GM19468 (cell line): ENCODE results near the gene MRTFA.
"Not testable (repeated sequence)": the region's sequence is repeated elsewhere in the genome, so short reads cannot be mapped to it uniquely, and the experiment has no call there.

Source experiments
- ATAC-seq: cut with Tn5 transposase; IDR thresholded peaks from one replicate; pipeline ENCODE4 v1.9.1; 2021; ENCODE audit warnings: mild to moderate bottlenecking, moderate library complexity, moderate number of reproducible peaks; ENCODE audit not compliant: unreplicated experiment; ENCODE audit errors: extremely low read depth

The MRTFA gene

DNA sequence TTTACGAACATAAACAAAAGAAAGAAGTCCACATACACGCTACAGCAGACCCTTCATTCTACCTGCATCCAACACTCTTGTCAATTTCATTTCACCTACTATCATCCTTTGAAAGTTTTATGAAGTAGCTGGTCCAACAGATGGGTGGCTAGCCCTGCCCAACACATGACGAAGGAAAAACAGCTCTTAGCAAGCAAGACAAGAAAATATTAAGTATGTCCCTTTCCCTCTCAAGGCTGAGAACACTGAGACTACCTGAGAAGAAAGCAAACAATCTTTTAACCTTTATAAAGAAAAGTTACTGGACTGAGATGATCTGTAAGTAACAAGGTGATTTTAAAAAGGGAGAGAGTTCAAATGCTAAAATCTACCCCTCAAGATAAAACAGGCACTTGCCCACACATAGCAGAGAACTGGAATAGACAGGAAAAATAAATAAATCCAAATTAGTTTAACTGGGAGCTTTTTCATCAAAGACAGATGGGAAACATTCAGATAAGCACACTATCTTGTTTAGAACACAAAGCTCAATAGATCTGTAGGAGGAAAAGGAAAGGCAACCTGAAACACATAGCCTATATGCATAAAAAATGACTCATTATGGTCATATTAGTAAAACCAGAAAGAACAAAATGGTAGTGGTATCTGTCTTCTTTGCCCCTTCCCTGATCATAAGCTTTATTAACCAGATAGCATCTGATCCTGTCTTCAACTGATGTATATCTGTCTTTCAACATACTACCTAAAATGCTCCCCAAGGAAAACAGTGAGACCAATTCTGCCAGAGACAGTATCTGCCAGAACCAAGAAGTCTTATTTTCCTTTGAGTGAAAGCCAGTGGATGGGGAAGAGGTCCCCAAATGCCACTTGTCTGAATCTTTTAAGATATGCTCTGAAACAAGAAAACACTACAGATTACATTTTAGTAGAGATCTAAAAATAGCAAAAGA is 104.3 kb downstream of the MRTFA start:
- ATAC-seq: no peak

DNA sequence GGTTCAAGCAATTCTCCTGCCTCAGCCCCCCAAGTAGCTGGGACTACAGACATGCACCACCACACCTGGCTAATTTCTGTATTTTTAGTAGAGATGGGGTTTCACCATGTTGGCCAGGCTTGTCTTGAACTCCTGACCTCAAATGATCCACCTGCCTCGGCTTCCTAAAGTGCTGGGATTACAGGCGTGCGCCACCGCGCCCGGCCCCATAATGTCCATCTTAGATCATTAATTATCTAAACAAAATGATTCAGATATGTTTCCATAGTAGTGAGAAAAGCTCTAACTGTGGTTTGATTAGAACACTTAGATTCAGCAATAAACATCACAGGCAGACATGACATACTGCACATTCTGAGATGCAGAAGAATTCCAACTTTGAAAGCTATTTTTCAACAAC is 106.1 kb downstream of the MRTFA start:
- not testable (repeated sequence) for ATAC-seq

DNA sequence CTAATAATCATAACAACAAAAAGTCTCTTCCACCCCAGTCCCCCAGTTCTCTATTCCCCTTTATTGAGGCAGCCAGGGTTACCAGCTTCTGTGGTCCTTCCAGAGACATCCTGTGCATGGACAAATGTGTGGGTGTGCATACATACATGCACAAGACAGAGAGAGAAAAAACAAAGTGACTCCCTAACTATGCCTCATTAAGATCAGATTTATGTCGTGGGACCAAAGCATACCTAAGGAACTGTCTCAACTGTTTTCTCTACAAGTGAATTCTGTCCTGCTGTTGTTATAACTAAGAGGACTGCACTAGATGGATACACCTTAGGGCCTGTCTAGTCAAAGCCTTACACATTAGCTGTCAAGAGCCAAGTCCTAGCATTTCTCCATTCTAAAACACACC is 106.7 kb downstream of the MRTFA start:
- no peak for ATAC-seq

DNA sequence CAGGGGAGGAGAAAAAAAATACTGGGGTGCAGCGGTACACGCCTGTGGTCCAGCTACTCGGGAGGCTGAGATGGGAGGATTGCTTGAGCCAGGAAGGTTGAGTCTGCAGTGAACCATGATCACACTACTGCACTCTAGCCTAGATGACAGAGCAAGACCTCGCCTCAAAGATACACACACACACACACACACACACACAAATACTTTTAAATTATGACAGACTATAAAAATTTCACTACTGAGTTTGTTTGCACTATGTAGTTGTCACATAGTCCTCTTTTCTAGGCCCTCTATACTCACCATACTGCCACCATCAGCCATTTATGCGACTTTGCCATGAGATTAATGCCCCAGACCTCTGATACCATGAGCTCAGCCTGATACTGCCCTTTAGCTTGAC is 109.6 kb downstream of the MRTFA start:
- ATAC-seq: no peak

DNA sequence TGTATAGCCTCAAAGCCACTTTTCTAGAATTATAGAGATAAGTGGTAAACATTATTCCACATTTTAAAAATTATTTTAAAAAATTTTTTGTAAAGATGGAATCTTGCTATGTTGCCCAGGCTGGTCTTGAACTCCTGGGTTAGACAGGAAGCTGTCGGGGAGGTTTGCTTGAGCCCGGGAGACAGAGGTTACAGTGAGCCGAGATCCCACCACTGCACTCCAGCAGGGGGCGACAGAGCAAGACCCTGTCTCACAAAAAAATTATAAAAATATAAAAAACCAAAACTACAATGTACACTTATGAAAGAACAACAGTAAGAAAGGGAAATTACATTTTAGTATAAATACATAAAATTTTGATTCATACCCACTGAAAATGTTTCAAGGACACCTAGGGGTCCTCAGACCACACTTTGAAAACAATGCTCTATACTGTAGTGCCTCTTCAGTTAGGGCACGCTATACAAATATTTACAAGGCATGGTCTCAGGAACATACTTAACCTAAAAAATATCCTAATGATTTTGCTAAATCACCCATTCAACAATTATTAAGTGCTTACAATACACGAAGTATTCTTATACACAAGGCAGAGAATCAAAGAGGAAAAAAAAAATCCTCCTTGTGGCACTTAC is 111.2 kb downstream of the MRTFA start:
- ATAC-seq: no peak

DNA sequence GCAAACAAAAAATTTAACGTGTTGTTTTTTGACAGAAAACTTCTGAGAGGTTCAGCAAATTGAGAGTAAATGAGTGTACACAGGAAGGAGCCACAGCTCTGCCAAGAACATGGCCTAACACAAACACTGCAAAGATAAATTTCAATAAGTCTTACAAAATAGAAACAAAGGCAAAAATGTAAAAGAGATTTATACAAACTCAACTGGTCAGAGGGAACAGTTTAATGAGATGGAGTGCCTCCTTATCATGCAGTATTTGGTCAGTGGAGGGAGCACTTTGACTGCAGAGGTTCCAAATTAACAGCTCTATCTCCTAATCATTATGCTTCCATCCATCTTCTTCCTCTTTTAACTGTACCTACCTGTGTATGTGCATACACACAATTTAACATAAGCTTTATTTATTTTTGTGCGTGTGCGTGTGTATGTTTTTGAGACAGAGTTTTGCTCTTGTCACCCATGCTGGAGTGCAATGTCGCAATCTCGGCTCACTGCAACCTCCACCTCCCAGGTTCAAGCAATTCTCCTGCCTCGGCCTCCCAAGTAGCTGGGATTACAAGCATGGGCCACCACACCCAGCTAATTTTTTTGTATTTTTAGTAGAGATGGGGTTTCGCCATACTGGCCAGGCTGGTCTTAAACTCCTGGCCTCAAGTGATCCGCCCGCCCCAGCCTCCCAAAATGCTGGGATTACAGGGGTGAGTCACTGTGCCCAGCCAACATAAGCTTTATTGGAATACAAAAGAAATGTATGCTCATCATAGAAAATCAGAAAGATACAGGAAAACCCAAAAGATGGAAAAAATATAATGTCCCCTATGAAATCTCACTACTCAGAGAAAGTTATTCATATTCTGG is 111.9 kb downstream of the MRTFA start:
- no peak for ATAC-seq

DNA sequence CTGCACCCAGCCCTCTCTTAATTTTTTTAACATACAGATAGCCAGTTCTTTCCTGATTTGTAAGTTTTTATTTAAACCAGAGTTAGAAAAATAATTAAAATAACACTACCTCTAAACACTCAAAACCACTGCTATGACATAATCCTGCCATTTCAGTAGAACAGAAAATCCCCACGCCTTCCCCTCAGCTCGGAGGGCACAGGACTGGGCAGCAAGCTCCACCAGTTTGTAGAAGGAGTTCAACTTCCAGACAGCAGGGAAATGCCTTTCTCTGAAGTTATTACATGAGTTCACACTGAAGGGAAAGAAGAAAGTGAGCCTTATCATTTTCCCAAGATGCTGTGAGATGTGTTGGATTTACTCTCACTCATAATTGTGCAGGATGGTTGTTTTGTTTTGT is 114.4 kb downstream of the MRTFA start:
- ATAC-seq: no peak

DNA sequence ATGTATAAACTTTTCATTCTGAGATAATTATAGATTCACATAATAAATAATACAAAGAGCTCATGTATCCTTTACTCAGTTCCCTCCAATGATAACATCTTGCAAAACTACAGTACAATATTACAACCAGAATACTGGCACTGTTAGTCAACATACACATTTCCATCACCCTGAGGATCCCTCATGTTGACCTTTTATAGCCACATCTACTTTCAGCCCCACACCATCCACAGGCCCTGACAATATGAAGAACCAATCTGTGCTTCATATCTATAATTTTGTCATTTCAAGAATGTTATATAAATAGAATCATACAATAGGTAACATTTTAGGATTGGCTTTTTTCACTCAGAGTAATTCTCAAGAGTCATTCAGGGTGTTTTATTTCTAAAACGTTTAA is 115.5 kb downstream of the MRTFA start:
- no peak for ATAC-seq

DNA sequence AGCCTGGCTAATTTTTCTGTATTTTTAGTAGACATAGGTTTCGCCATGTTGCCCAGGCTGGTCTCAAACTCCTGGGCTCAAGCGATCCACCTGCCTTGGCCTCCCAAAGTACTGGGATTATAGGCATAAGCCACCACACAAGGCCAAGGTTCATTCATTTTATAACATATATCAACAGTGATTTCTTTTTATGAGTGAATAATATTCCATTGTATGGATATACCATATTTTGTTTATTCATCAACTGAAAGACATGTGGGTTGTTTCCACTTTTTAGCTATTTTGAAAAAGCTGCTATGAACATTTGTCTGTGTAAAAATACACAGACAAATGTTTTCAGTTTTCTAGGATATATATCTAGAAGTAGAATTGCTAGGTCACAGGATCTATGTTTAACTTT is 116.0 kb downstream of the MRTFA start:
- ATAC-seq: no peak

DNA sequence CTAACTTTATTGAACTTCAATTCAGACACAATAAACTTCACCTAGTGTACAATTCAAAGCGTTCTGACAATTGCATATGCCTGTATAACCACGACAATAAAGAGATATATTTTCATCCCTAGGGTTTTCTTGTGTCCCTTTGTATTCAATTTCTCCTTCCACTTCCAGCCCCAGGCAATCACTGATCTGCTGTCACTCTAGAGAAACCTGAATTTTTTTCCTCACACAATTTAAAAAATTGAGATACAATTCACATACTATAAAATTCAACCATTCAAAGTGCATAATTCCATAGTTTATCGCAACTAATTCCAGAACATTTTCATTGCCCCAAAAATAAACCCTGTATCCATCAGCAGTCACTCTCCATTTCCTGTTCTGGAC is 116.6 kb downstream of the MRTFA start:
- no peak for ATAC-seq

DNA sequence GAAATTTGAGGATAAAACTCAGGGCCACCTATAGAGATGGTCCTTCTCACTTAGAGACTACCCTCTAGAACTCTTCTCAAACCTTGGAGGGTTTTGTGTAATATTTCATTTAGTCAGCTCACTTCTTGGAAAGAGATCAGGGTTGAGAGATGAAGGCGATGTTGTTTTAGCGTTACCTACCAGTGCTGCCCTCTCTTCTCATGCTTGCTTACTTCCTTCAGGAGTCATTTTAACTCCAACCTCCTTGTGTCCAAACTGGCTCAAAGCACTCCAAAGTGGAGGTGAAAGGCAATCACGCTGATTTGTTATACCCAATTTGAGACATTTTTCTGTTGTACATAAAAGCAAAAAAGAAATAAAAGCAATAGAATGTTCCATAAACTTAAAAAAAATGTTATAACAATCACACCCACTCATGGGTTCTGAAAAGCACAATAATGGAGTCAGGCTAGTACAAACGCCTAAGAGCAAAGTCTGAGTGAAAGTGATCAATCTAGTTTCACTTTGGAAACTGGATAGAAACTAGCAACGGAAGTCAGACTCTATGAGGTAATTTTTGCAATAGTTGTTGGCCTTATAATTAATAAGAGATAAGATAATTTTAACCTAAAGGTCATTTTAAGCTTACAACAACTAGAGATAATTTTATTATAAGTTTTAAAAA is 117.1 kb downstream of the MRTFA start:
- peak; percentile 79 for ATAC-seq

DNA sequence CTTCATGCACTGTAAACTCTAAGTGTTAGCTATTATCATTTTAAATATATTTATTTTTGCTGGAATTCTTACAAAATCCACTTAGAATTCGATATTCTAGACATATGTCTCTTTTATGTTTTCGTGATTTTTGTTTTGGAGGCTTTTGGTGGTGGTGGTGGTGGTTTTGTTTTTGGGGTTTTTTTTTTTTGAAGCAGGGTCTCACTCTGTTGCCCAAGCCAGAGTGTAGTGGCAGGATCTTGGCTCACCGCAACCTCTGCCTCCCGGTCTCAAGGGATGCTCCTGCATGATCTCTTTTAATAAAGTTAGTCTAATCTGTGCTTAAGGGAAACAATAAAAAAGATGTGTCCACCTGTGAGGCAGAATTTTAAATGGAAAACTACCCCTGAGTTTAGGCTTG is 117.7 kb downstream of the MRTFA start:
- no peak for ATAC-seq

DNA sequence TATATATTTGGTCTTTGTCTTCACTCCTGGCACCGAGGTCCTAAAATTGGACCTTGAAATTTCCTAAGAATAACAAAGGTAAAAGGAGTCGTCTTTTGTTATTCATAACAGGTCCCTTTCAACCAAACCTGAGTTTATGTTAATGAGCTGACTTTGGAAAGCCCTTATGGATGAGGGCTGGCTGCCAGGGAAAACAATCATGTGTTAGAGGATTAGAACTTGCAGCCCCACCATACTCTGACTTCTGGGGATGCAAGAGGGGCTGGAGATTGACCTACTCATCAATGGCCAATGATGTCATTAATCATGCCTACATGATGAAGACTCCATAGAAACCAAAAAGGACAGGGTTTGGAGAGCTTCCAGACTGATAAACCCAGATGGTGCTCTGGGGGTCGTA is 118.9 kb downstream of the MRTFA start:
- ATAC-seq: no peak

DNA sequence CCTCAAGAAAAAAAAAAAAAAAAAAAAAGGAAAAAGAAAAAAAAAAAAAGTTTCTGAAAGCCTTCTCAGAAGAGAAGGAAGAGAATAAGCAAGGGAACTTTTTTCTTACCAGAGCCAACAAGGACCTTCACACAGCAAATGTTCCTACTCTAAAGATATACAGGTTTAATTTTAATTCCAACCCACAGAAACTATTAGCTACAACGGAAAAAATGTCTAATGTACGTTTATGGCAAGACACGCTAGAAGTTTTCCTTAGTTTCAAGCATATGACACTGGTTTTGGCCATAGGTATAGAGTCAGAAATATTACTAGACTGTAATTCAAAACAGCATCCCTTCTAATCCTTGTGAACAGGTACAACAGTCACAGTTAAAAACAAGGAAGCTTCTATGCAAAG is 120.1 kb downstream of the MRTFA start:
- ATAC-seq: no peak

DNA sequence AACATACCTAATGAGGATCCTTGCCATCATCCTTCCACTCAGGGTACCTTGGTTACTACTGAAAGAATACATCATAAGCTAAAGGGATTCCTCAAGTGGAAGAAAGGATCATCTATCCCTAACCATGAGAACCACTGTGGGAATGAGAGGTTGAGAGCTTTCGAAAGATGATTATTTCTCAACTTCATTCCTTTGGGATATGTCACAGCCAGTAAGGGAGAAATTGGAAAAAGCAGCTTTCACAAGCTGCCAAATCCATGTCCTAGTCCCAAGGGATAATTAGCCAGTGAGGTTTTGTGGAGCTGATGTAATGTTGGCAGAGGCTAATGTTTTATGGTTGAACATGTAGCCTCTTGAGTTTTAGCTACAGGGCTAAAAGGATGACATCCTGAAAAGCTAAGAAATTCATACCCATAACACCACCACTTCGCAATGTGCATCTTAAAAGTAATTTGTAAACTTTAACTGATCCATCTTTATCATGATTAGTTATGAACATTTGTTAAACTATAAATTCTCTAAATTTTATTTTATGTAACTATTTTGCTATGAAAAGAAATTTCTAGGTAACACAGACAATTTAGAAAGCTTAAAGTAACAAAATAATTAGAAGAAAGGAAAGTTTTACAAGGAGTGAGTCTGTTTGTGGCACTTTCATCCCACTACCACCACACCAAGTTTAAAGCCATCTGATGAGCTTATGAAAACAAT is 123.9 kb downstream of the MRTFA start:
- ATAC-seq: no peak

DNA sequence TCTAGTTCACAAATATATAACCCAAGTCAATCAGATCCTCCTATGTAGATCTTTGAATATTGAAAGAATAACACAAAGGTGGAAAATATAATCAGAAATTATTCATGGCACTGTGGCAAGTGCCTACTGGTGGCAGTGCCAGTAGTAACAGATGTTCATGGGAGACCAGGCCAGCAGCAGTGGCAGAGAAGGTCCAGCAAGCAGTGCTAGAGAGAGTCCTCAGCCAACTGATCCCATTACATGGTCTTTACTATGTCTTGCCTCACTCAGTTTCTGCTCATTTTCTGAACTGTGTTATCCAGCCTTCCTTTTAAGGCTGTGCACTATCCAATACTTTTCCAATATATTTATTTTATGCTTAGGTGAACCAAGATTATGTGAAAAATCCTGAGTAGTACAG is 124.9 kb downstream of the MRTFA start:
- no peak for ATAC-seq

DNA sequence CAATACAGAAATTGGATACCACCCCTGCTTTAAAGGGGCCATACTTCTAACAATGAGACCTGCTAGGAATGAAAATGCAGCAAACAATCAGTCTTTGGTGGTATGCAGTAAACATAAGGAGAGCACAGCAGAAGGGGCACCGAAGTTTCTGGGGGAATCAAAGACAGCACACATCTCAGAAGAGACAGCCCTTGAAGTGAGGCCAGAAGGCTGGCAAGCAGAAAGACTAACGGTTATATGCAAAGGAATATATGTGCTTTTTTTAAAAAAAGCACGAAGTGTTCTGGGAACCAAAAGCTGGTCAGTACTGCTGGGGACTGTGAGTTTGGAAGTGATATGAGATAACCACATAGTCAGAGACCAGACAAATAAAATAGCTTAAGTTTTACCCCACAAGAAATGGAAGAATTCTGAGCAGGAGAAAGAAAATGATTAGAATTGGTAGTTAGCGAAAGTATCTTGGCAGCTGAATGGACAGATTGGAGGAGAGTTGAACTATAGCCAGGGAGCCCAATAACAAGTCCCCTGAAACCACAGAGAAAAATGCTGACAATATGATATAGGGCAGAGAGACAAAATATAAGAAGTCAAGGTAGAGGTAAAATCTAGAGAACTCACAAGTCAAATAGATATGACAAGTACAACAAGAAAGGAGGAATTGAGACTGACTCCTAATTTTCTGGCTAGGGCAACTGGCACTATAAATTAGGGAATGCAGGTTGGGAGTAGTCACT is 125.7 kb downstream of the MRTFA start:
- ATAC-seq: no peak

DNA sequence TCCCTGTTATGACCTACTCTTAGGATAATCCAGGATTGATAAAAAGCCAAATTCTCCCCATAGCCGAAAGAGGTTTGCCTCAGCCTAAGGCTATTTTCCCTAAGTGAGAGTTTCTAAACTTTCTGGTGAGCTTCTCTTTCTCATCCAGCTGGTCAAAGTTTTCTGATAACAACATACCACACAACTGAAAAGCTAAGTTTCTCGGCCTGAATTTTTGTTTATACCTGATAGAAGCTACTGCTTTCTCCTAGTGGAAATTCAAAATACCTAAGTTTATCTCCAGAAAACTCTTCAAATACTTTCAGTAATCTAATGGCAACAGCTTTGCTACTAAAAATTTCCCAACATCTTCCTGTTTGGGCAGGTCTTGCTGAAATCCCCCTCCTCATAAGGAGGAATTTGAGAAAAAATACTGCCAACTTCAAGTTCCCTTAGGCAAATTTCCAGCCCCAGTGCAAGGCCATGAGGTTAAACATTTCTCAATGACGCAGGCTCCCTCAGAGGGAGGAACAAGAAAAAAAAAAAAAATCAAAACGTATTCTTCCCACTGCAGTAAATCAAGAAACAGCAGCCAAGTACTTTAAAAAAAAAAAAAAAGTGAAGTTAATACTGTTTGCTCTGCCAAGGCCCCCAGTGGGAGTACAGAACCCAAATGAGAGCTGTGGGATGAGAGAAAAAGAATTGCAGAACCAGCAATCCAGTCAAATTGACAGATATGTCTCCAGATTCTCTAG is 127.0 kb downstream of the MRTFA start:
- ATAC-seq: no peak
